GM18867 (cell line): ENCODE data around the gene OR2S2.
"Not testable (repeated sequence)": the region's sequence is repeated elsewhere in the genome, so short reads cannot be mapped to it uniquely, and the experiment has no call there.

ENCODE experiments used
- ATAC-seq: cut with Tn5 transposase; IDR thresholded peaks from one replicate; pipeline ENCODE4 v1.9.1; 2021; ENCODE audit warnings: mild to moderate bottlenecking, moderate library complexity; ENCODE audit not compliant: unreplicated experiment

OR2S2 gene

DNA sequence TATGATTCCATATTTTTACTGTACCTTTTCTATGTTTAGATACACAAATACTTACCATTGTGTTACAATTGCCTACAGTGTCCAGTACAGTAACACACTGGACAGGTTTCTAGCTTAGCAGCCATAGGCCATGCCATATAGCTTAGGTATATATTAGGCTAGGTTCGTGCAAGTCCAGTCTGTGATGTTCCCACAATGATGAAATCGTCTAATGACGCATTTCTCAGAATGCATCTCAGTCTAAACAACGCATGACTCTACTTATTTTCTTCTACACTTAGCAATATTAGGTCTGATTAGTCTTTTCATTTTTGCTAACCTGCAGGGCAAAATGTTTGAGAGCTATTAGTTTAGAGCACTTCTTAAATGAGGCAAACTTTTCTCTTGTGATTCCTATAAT, 22.7 kb downstream of the OR2S2 start:
- no peak for ATAC-seq

GRCh38 chr9:35934069-35934468, 23.9 kb downstream of the OR2S2 start:
- ATAC-seq: not testable (repeated sequence)

DNA sequence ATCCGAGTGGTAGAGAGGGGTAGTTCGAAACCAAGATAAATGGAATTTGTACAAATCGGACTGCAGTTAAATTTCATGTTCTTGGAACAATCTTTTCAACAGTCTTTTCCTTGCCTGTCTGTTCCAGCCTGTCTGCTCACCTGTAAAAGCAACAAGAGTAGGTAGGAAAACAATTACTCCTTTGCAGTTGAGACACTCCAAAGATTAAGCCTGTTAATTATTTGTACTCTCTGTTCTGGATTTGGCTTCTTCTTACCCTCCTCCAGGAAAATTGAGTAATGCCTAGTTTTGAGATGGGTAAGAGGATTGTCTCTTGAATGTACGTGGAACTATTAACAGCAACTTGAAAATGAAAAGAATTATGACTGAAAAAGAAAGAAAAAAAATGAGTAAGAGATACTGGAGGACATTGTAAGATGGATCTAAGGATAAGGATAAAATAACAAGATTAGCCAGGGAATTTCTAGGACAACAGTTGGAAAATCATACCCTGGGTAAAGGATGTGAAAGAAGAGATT, 24.3 kb downstream of the OR2S2 start:
- ATAC-seq: no peak

GRCh38 chr9:35932735-35933134, 25.2 kb downstream of the OR2S2 start:
- no peak for ATAC-seq

GRCh38 chr9:35930989-35931388, 27.0 kb downstream of the OR2S2 start:
- no peak for ATAC-seq

GRCh38 chr9:35930521-35930920, 27.4 kb downstream of the OR2S2 start:
- no peak for ATAC-seq

GRCh38 chr9:35929453-35929718, 28.6 kb downstream of the OR2S2 start:
- ATAC-seq: no peak

DNA sequence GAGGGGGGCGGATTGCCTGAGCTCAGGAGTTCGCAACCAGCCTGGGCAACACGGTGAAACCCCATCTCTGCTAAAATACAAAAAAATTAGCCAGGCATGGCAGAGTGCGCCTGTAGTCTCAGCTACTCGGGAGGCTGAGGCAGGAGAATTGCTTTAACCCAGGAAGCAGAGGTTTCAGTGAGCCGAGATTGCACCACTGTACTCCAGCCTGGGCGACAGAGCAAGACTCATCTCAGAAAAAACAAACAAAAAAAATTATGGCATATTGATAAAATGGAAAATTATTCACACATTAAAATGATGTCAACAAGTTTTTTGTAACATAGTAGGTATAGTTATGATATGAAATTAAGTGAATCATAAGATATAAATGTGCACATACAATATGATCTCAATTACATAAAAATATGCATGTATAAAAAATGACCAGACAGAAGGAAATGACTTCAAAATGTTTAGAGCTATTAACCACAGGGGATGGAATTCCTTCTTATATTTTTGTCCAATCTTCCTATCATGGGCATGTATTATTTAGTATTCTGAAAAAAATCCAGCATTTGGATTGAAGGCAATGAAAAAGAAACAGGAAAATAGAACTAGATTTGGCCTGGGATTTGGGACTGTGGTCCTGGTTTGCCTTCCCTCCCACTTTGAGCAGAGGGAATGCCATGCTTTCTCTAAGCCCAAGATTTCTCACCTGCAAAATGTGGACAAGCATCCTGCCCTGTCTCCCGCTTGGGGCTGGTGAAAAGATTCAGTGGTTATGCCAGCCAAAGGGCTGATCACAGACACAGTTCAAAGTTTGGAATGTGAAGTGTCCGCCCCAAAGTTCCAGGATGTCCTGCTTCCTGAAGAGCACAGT, 29.1 kb downstream of the OR2S2 start:
- ATAC-seq: no peak

- no peak for ATAC-seq
Measured at GRCh38 chr9:35923927-35924763, 33.8 kb downstream of the OR2S2 start.

- ATAC-seq: no peak
Measured at GRCh38 chr9:35923598-35923926, 34.4 kb downstream of the OR2S2 start.

DNA sequence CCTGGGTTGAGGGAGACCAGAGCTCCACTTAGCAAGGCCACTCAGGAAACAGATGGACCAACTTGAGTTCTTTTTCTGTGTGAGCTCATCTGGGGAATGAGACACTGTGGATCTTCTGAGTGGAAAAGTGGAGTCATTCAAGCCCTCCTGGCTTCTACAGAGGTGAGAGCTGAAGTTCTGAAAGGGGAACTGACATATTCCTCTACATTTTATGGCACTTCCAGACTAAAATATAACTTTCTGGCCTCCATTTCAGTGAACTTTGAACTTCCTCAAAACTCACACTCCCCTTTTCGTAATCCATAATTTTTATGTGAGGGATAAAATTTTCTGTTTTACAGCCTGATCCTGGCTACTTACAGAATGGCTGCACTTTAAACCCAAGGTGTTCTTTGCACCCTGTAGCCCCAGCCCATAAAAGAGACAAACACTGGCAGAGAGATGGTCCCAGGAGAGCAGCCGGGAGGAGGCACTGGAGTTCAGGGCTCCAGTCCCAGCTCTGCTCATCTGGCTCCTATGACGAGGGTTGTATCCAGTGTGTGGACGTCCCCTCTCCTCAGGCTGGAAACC, 37.8 kb downstream of the OR2S2 start:
- ATAC-seq: no peak

GRCh38 chr9:35919212-35920008, 38.5 kb downstream of the OR2S2 start:
- no peak for ATAC-seq

GRCh38 chr9:35918780-35919179, 39.2 kb downstream of the OR2S2 start:
- no peak for ATAC-seq

GRCh38 chr9:35917261-35917660, 40.7 kb downstream of the OR2S2 start:
- ATAC-seq: no peak

DNA sequence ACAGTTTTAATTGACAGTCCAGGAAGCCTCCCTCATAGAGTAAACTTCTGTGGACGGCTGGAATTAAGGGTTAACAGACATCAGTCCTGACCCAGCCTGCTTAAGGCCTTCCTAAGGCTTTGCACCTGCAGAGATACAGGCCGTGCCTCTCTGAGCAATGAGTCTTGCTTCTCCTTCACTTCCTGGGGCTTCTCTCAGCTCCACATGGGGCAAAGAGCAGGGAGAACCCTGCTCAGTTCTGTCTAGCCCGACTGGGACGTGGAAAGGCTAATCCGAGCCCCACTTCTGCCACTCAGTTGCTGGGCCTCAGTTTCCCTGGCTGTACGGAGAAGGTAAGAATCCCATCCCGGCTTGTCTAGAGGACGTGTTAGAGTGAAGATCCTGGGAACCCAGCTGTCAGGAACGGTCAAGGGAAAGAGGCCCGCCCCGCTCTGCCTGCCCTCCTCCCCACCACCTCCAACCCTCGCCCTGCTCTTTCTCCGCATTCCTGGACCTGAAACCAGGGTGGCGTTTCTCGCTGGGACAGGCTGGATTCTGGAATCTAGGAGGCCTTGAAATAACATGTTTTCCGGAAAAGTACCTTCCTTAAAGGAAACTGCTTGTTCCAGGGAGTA, 42.2 kb downstream of the OR2S2 start:
- no peak for ATAC-seq

GRCh38 chr9:35914301-35914807, 43.6 kb downstream of the OR2S2 start:
- no peak for ATAC-seq

DNA sequence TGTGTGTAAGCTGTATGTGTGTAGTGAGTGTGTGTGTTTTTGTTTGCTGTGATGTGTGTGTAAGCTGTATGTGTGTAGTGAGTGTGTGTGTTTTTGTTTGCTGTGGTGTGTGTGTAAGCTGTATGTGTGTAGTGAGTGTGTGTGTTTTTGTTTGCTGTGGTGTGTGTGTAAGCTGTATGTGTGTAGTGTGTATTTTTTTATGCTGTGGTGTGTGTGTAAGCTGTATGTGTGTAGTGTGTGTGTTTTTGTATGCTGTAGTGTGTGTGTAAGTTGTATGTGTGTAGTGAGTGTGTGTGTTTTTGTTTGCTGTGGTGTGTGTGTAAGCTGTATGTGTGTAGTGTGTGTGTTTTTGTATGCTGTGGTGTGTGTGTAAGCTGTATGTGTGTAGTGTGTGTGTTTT, 44.5 kb downstream of the OR2S2 start:
- not testable (repeated sequence) for ATAC-seq

DNA sequence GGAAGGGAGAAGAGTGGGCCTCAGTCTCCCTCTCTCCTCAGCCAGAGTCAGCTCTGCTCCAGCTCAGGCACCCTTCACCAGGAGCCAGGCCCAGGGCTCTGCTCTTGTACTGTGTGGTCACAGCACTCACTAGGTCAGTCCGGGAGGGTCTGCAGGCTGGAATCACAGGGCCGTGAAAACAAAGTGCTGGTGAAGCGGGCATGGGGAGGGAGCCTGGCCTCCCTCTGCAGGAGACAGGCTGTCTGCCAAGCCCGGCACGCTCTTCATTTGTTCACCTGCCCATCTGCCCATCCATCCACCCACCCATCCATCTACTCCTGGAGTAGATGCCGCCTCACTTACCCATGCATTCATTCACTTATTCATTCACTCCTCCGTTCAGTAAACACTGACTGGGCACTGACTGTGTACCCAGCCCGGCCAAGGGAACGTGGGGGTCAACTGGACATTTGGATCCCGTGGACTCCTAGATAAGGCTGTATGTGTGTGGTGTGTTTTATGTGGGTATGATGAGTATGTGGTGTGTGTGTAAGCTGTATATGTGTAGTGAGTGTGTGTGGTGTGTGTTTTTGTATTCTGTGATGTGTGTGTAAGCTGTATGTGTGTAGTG, 45.1 kb downstream of the OR2S2 start:
- no peak for ATAC-seq

GRCh38 chr9:35911690-35912089, 46.3 kb downstream of the OR2S2 start:
- ATAC-seq: no peak
